Stimulated activated CD8-positive, alpha-beta memory T cell treated with anti-CD3 and anti-CD28 coated beads, Interleukin-7, amount 100 ng/mL, for 1 hour (primary cell): ENCODE results near the gene RIPK4.
"Not testable (repeated sequence)": the region's sequence is repeated elsewhere in the genome, so short reads cannot be mapped to it uniquely, and the experiment has no call there.

Source experiments
- DNase-seq, 2 donors: peaks; one replicate each; pipeline ENCODE4 v3.0.0-alpha.2; 2020; ENCODE audit warnings: low read depth in 2 of 2

Gene RIPK4

GRCh38 chr21:41714299-41714865, 52.5 kb downstream of the RIPK4 start:
- not testable (repeated sequence) for DNase-seq

- no peak for DNase-seq
These were observed 53.2 kb downstream of the RIPK4 start for GRCh38 chr21:41713495-41714281.

- DNase-seq: no peak
These were observed 54.1 kb downstream of the RIPK4 start for GRCh38 chr21:41712730-41713129.

- DNase-seq: no peak
These were observed 54.7 kb downstream of the RIPK4 start for GRCh38 chr21:41712201-41712600.

GRCh38 chr21:41711416-41712007, 55.3 kb downstream of the RIPK4 start:
- no peak for DNase-seq

- DNase-seq: no peak
These were observed 56.1 kb downstream of the RIPK4 start for GRCh38 chr21:41710823-41711160.

- no peak for DNase-seq
These were observed 56.7 kb downstream of the RIPK4 start for GRCh38 chr21:41709965-41710822.

- no peak for DNase-seq
These were observed 57.7 kb downstream of the RIPK4 start for GRCh38 chr21:41709166-41709565.

- DNase-seq: no peak
These were observed 58.9 kb downstream of the RIPK4 start for GRCh38 chr21:41707960-41708330.

GRCh38 chr21:41707231-41707959, 59.5 kb downstream of the RIPK4 start:
- DNase-seq: no peak

GRCh38 chr21:41706678-41707077, 60.2 kb downstream of the RIPK4 start:
- no peak for DNase-seq

GRCh38 chr21:41706263-41706639, 60.6 kb downstream of the RIPK4 start:
- no peak for DNase-seq

- DNase-seq: no peak
These were observed 61.1 kb downstream of the RIPK4 start for GRCh38 chr21:41705546-41706262.

GRCh38 chr21:41703857-41704501, 62.9 kb downstream of the RIPK4 start:
- no peak for DNase-seq

GRCh38 chr21:41701749-41702148, 65.1 kb downstream of the RIPK4 start:
- no peak for DNase-seq

GRCh38 chr21:41699311-41699710, 67.5 kb downstream of the RIPK4 start:
- DNase-seq: no peak

- no peak for DNase-seq
These were observed 68.8 kb downstream of the RIPK4 start for GRCh38 chr21:41698071-41698470.

- no peak for DNase-seq
These were observed 71.3 kb downstream of the RIPK4 start for GRCh38 chr21:41695513-41695912.

GRCh38 chr21:41694042-41694441, 72.8 kb downstream of the RIPK4 start:
- not testable (repeated sequence) for DNase-seq

- DNase-seq: no peak
These were observed 74.7 kb downstream of the RIPK4 start for GRCh38 chr21:41692185-41692565.
